ENCODE results near the gene IQCB1.

DNA sequence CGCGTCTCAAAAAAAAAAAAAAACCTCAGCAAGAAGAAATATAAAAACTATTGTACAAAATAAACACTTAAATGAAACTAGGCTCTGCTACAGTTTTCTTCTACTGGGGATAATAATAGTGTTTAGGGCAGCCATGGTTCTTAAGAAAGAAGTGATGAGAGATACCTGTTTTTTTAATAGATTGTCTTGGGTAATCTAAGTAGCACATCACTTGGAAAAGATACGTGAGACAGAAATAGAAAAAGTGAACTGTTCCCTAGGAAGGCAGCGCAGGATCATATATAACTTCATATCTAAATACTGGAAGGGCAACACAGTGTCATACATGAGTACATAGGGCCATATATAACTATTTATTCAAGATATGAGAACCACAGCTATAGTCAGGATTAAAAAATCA lies 97.2 kb downstream of the IQCB1 start:
- TF ChIP-seq, protein P1, sequence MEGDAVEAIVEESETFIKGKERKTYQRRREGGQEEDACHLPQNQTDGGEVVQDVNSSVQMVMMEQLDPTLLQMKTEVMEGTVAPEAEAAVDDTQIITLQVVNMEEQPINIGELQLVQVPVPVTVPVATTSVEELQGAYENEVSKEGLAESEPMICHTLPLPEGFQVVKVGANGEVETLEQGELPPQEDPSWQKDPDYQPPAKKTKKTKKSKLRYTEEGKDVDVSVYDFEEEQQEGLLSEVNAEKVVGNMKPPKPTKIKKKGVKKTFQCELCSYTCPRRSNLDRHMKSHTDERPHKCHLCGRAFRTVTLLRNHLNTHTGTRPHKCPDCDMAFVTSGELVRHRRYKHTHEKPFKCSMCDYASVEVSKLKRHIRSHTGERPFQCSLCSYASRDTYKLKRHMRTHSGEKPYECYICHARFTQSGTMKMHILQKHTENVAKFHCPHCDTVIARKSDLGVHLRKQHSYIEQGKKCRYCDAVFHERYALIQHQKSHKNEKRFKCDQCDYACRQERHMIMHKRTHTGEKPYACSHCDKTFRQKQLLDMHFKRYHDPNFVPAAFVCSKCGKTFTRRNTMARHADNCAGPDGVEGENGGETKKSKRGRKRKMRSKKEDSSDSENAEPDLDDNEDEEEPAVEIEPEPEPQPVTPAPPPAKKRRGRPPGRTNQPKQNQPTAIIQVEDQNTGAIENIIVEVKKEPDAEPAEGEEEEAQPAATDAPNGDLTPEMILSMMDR (optimal IDR thresholded peaks at IDR 0.05 in 1 of 3, IDR thresholded peaks at IDR 0.05 in 1 of 3, conservative IDR thresholded peaks at IDR 0.05 in 1 of 3; ENCODE audit: extremely low read depth in 1 of 3, insufficient read depth in 2 of 3, low read length in 3 of 3): no peak
- no peak for TF ChIP-seq EZH2 (IDR thresholded peaks at IDR 0.05; ENCODE audit: low read length)

Data from keratinocyte (primary cell).